IPS-18c (cell line): ENCODE measurements around the gene LLPH.

Experiments used
- H3K4me3 ChIP-seq: 2 replicates; pipeline ENCODE4 v1.7.0; 2013; ENCODE audit warnings: low read depth, mild to moderate bottlenecking, low read length, moderate library complexity; ENCODE audit not compliant: insufficient read depth
- H3K9me3 ChIP-seq: one replicate; pipeline ENCODE4 v1.6.1; 2013; ENCODE audit warnings: mild to moderate bottlenecking, low read length, moderate library complexity; ENCODE audit not compliant: control insufficient read depth, insufficient read depth

Gene LLPH

GRCh38 chr12:66072135-66072534, 58.4 kb downstream of the LLPH start:
- no peak overlapping the region for H3K4me3 ChIP-seq
- H3K9me3 ChIP-seq = no peaks in the 10 kb centered on the region

GRCh38 chr12:66071549-66071948, 59.0 kb downstream of the LLPH start:
- Histone ChIP-seq H3K4me3 (no peak overlapping the region), H3K9me3 (no peaks in the 10 kb centered on the region)

DNA sequence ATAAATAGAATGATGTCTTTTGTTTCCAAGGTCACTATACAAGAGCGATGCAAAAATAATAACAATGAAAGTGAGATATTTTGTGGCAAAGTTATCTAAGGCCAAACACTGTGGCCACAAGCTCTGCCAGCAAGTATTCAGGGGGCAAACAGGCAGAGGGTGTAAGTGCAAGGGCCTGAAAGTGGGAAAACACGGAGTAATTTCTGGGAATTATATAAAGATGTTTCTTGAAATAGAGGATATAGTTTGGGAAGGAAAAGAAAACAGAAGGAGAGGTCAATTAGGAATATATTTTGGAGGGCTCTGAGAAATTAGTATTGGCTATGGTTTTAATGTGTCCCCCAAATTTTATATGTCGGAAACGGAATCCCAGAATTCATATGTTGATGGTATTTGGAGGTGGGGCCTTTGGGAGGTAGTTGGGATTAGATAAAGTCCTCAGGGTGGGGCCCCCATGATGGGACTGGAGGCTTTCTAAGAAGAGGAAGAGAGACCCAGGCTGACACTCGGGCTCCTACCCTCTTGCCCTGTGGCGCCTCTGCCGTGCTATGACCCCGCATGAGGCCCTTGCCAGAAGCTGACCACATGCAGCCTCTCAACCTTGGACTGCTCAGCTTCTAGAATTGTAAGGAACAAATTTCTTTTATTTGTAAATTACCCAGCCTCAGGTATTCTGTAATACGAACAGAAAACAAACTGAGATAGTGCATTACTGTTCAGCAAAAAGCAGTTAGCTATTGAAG, 60.0 kb downstream of the LLPH start:
- Histone ChIP-seq H3K4me3 (no peak overlapping the region), H3K9me3 (no peaks in the 10 kb centered on the region)

DNA sequence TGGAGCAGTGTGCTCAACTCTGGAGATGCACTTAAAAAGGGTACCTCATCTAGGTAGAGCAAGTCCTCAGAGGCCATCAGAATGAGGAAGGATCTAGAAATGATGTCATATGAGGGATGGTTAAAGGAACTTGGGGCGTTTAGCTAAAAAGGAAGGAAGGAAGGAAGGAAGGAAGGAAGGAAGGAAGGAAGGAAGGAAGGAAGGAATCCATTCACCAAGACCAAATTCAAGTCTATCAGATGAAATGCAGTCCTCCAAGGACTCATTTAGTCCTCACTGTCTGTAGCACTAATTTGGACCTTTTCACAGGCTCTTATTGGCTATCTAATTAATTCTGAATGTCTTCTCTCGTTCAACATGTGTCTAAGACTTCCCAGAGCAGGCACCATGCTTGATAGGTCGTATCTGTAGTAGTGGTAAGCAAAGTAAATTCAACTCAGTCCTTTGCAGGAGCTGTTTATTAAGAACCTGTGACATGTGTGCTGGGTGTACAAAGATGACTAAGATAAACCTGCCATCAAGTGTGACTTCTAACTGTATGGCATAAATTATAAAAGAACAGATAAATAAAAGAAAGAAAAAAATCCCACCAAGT, 63.5 kb downstream of the LLPH start:
- Histone ChIP-seq H3K9me3 (no peaks in the 10 kb centered on the region), H3K4me3 (no peak overlapping the region)
